MM.1S (cell line): ENCODE measurements around the gene VGF.

ENCODE experiments used
- EZH2 ChIP-seq: fragments of 300-600 bp; sonication (generic); optimal IDR thresholded peaks from 2 replicates; pipeline ENCODE3; 2017; ENCODE audit warnings: low read depth, mild to moderate bottlenecking, antibody characterized with exemption, low read length, mixed read lengths
- EZH2phosphoT487 ChIP-seq: fragments of 300-600 bp; sonication (generic); IDR thresholded peaks from 2 replicates; pipeline ENCODE4 v1.6.1; 2018; ENCODE audit warnings: antibody characterized with exemption, low read length
- TF ChIP-seq, protein P1 (sequence below): fragments of 300-600 bp; sonication (generic); IDR thresholded peaks from 2 replicates; pipeline ENCODE4 v1.5.1; 2016; ENCODE audit warnings: antibody characterized with exemption, low read length, mixed read lengths

DNA sequence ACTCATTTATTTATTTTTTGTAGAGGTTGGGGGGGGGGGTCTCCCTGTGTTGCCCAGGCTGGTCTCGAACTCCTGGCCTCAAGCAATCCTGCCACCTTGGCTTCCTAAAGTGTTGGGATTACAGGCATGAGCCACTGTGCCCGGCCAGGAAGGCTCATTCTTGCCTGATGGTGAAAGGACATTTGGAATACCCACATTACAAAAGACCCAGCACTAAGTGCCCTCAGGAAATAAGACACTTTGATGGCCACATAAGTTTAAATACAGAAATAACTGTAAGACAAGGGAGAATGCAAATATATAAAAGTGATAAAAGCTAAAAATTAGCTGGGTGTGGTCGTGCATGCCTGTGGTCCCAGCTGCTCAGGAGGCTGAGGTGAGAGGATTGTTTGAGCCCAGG lies 46.5 kb downstream of the VGF start:
- TF ChIP-seq, protein P1, sequence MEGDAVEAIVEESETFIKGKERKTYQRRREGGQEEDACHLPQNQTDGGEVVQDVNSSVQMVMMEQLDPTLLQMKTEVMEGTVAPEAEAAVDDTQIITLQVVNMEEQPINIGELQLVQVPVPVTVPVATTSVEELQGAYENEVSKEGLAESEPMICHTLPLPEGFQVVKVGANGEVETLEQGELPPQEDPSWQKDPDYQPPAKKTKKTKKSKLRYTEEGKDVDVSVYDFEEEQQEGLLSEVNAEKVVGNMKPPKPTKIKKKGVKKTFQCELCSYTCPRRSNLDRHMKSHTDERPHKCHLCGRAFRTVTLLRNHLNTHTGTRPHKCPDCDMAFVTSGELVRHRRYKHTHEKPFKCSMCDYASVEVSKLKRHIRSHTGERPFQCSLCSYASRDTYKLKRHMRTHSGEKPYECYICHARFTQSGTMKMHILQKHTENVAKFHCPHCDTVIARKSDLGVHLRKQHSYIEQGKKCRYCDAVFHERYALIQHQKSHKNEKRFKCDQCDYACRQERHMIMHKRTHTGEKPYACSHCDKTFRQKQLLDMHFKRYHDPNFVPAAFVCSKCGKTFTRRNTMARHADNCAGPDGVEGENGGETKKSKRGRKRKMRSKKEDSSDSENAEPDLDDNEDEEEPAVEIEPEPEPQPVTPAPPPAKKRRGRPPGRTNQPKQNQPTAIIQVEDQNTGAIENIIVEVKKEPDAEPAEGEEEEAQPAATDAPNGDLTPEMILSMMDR = no peak
- TF ChIP-seq EZH2 (no peak), EZH2phosphoT487 (no peak)
